Body of pancreas (tissue), 4 donors: ENCODE results near the gene MAP2K1.

Source experiments
- POLR2A ChIP-seq, 3 donors: fragments of 450-650 bp; IDR thresholded peaks; one replicate each; pipeline ENCODE4 v1.6.1; 2016; ENCODE audit warnings: antibody characterized with exemption in 3 of 3, mild to moderate bottlenecking in 2 of 3
- TF ChIP-seq, protein P1 (sequence below), 7 experiments: fragments of 450-650 bp in 4 of 7; fragments of 200-600 bp in 3 of 7; sonication (generic) in 3 of 7; IDR thresholded peaks; one replicate each; pipeline ENCODE4 v1.5.1; 2016 to 2019; ENCODE audit warnings: antibody characterized with exemption in 7 of 7

DNA sequence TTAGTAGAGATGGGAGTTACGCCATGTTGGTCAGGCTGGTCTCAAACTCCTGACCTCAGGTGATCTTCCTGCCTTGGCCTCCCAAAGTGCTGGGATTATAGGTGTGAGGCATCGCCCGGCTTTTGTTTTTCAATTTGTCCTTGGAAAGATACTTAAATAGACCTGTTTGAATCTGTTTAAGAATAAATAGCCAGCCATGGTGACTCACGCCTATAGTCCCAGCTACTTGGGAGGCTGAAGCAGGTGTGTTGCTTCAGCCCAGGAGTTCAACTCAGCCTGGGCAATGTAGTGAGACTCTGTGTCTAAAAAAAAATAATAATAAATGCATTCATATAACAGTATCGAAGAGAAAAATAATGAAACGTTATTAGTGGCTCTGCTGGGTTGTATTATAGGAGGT is 93.6 kb downstream of the MAP2K1 start:
- TF ChIP-seq, protein P1, sequence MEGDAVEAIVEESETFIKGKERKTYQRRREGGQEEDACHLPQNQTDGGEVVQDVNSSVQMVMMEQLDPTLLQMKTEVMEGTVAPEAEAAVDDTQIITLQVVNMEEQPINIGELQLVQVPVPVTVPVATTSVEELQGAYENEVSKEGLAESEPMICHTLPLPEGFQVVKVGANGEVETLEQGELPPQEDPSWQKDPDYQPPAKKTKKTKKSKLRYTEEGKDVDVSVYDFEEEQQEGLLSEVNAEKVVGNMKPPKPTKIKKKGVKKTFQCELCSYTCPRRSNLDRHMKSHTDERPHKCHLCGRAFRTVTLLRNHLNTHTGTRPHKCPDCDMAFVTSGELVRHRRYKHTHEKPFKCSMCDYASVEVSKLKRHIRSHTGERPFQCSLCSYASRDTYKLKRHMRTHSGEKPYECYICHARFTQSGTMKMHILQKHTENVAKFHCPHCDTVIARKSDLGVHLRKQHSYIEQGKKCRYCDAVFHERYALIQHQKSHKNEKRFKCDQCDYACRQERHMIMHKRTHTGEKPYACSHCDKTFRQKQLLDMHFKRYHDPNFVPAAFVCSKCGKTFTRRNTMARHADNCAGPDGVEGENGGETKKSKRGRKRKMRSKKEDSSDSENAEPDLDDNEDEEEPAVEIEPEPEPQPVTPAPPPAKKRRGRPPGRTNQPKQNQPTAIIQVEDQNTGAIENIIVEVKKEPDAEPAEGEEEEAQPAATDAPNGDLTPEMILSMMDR (IDR thresholded peaks at IDR 0.05) = no peak
- no peak for TF ChIP-seq POLR2A (IDR thresholded peaks at IDR 0.05)
